ENCODE measurements around the gene MYOC. TPM values are rescaled to one million over a fixed set of nuclear protein-coding genes. Genes with fewer than 3 reads are reported as not detected.
A peak's percentile ranks its signal among the peaks of the same experiment; 100 is the strongest.

MYOC gene
- total and polyA plus RNA-seq, 2 donors (not counting 3 experiments of a cell fraction or from before 2014, with no cell fraction given): not detected

DNA sequence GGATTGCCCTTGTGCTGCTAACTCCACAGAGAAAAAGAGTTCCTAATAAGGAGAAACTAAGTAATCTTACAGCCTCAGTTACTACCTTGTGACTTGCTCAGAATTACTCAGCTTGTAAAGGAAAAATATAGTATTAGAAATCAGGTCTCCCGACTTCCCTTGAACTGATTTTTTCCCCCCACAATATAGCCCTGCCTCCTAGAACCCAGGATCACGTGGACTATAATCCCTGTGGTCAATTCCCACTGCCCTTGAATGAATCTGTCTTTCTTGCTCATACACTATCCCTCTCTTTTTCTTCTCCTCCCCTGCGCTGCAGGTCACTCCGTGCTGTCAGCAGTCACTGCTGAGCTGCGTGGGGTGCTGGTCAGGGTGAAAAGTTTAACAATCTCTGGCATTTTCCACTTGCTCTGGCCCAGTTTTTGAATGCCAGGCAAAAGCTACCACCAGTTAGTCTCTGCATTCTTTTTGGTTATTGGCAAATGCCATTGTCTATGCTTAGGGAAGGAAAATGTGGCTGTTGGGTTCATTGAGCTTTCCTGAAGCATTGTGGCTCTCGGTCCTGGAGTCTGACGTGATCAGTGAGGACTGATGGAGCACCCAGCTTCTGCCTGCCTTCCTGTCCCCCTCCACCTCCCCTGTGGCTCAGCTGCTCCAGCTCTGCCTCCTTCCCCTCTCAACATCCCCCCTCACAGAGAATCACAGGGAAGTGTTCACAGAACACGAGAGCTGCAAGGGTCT is 1.9 kb upstream of the MYOC start:
- intact Hi-C loops (cut with micrococcal nuclease): loop anchor here (2.0 kb wide), 3 partner anchors 146 to 328 kb away; partner anchors contain the start of gene DNM3
- H4K20me1 ChIP-seq (replicated peaks; ENCODE audit: control insufficient read depth, extremely low read depth, insufficient read depth, low read length): no peaks in the 10 kb centered on the region
- H3K27ac ChIP-seq (ENCODE audit: insufficient read depth, low read depth, low read length): peak overlapping the region; percentile 63
- dilution Hi-C loops (cut with MboI; ENCODE audit: extremely low pct_ligation_motif_present, low sequenced_read_pairs): no loop called here
- H3K4me1 ChIP-seq (ENCODE audit: control insufficient read depth, extremely low read depth, insufficient read depth, low read length): peaks cover 17% of the 10 kb centered on the region
- H3K9me1 ChIP-seq (replicated peaks; ENCODE audit: control insufficient read depth, extremely low read depth, insufficient read depth, low read length): no peaks in the 10 kb centered on the region
- peak overlapping the region; percentile 63 for H3K4me2 ChIP-seq (ENCODE audit: insufficient read depth, low read length)
- H3K9me3 ChIP-seq (replicated peaks; ENCODE audit: control insufficient read depth, insufficient read depth, low read length): no peaks in the 10 kb centered on the region
- CTCF ChIA-PET: interaction anchor here (0.8 to 4.9 kb wide), 19 partner anchors 9 to 348 kb away, joined by 3 to 86 read pairs (median 5); partner anchors contain the start of gene FMO4
- H3K9ac ChIP-seq (replicated peaks; ENCODE audit: extremely low read depth, insufficient read depth, low read length): no peak overlapping the region
- H3K36me3 ChIP-seq (ENCODE audit: control insufficient read depth in 2 of 2, extremely low read depth in 1 of 2, insufficient read depth in 2 of 2, low read length in 2 of 2): no peaks in the 10 kb centered on the region
- DNase-seq (ENCODE audit: low read depth, low spot score) (no peak), FAIRE-seq (no peak)
- POLR2A ChIA-PET: interaction anchor here (0.6 kb wide), 1 partner anchor 1682 kb away, joined by 3 read pairs; no protein-coding TSS in a partner anchor
- peaks cover 0 to 6% of the 10 kb centered on the region in 2 experiments for H3K27me3 ChIP-seq (ENCODE audit: control insufficient read depth in 2 of 2, insufficient read depth in 2 of 2, low read length in 2 of 2)
- peak overlapping the region; percentile 95 for H2AFZ ChIP-seq (ENCODE audit: low read depth, low read length)
- BruUV-seq (replicated peaks): no TSS peak
- H3K79me2 ChIP-seq (ENCODE audit: control insufficient read depth, insufficient read depth, low read length): no peaks in the 10 kb centered on the region
- no peak for TF ChIP-seq MYC (IDR thresholded peaks at IDR 0.05; ENCODE audit: low read depth, low read length)
- TF ChIP-seq POLR2A (IDR thresholded peaks at IDR 0.05; ENCODE audit: low read depth, low read length): no peak
- no peak for TF ChIP-seq FOS (IDR thresholded peaks at IDR 0.05; ENCODE audit: borderline replicate concordance, insufficient read depth, low read length)
- no peak for TF ChIP-seq JUN (IDR thresholded peaks at IDR 0.05; ENCODE audit: borderline replicate concordance, insufficient read depth, insufficient read length, low read depth)
- TF ChIP-seq GATA2 (IDR thresholded peaks at IDR 0.05; ENCODE audit: insufficient read depth, insufficient read length, low read depth, low read length): no peak
- TF ChIP-seq, protein P1, sequence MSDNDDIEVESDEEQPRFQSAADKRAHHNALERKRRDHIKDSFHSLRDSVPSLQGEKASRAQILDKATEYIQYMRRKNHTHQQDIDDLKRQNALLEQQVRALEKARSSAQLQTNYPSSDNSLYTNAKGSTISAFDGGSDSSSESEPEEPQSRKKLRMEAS (IDR thresholded peaks at IDR 0.05; ENCODE audit: insufficient read depth, insufficient read length): no peak
- no peak for TF ChIP-seq POLR2AphosphoS5 (IDR thresholded peaks at IDR 0.05; ENCODE audit: insufficient read depth, low read depth, low read length)
- no peak for TF ChIP-seq EZH2 (IDR thresholded peaks at IDR 0.05; ENCODE audit: borderline replicate concordance, low read depth, low read length, severe bottlenecking)
- TF ChIP-seq, protein P2, sequence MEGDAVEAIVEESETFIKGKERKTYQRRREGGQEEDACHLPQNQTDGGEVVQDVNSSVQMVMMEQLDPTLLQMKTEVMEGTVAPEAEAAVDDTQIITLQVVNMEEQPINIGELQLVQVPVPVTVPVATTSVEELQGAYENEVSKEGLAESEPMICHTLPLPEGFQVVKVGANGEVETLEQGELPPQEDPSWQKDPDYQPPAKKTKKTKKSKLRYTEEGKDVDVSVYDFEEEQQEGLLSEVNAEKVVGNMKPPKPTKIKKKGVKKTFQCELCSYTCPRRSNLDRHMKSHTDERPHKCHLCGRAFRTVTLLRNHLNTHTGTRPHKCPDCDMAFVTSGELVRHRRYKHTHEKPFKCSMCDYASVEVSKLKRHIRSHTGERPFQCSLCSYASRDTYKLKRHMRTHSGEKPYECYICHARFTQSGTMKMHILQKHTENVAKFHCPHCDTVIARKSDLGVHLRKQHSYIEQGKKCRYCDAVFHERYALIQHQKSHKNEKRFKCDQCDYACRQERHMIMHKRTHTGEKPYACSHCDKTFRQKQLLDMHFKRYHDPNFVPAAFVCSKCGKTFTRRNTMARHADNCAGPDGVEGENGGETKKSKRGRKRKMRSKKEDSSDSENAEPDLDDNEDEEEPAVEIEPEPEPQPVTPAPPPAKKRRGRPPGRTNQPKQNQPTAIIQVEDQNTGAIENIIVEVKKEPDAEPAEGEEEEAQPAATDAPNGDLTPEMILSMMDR (IDR thresholded peaks at IDR 0.05; ENCODE audit: extremely low read depth in 1 of 2, insufficient read depth in 1 of 2, low read depth in 1 of 2, low read length in 2 of 2): no peak
- H3K4me3 ChIP-seq (replicated peaks in 1 of 3; ENCODE audit: insufficient read depth in 1 of 3, low read depth in 1 of 3, low read length in 3 of 3): no peak overlapping the region
